ENCODE results near the gene DDAH2. TPM values are rescaled to one million over a fixed set of nuclear protein-coding genes. Genes with fewer than 3 reads are reported as not detected.
A peak's percentile ranks its signal among the peaks of the same experiment; 100 is the strongest.

DDAH2 gene
- total RNA-seq, 2 donors from 2014 or later: 150 to 153 TPM

GRCh38 chr6:31702405-31702818 lies 26.7 kb downstream of the DDAH2 start:
- TF ChIP-seq CTCF (conservative IDR thresholded peaks at IDR 0.05): no peak
- Histone ChIP-seq H3K36me3 (ENCODE audit: control insufficient read depth, insufficient read depth, low read length) (peaks cover 27% of the 10 kb centered on the region), H3K4me3 (ENCODE audit: low read length) (peak overlapping the region; percentile 97), H3K9ac (ENCODE audit: extremely low read depth, low read length, poor library complexity, severe bottlenecking) (peak overlapping the region; percentile 90), H3K4me1 (ENCODE audit: control insufficient read depth, insufficient read depth, low read length) (peaks cover 7% of the 10 kb centered on the region), H3K9me3 (ENCODE audit: control insufficient read depth, low read length) (no peaks in the 10 kb centered on the region), H3K27ac (ENCODE audit: low read depth, low read length) (peak overlapping the region; percentile 89), H3K27me3 (ENCODE audit: control insufficient read depth, insufficient read depth, low read length, poor library complexity, severe bottlenecking) (no peaks in the 10 kb centered on the region)
- Mint-ChIP-seq H3K36me3 (ENCODE audit: low read depth) (peaks cover 25% of the 10 kb centered on the region), H3K27ac (peak overlapping the region; percentile 93), H3K9me3 (no peaks in the 10 kb centered on the region), H3K4me1 (peaks cover 17% of the 10 kb centered on the region), H3K27me3 (ENCODE audit: insufficient read depth) (peaks cover 2% of the 10 kb centered on the region), H3K4me3 (peak overlapping the region; percentile 87)
- DNase-seq: no peak
- 4 to 5% methylated on average over 7 to 10 of the region's 10 CpGs for WGBS, 2 experiments (ENCODE audit: insufficient coverage in 1 of 2, insufficient read length in 1 of 2)

GRCh38 chr6:31701666-31702404 lies 27.3 kb downstream of the DDAH2 start:
- Mint-ChIP-seq H3K4me1 (peaks cover 17% of the 10 kb centered on the region), H3K36me3 (ENCODE audit: low read depth) (peaks cover 30% of the 10 kb centered on the region), H3K27ac (peak overlapping the region; percentile 93), H3K9me3 (no peaks in the 10 kb centered on the region), H3K27me3 (ENCODE audit: insufficient read depth) (no peaks in the 10 kb centered on the region), H3K4me3 (peak overlapping the region; percentile 87)
- H3K4me3 ChIP-seq (ENCODE audit: low read length): peak overlapping the region; percentile 97
- peak overlapping the region; percentile 90 for H3K9ac ChIP-seq (ENCODE audit: extremely low read depth, low read length, poor library complexity, severe bottlenecking)
- no peak for TF ChIP-seq CTCF (conservative IDR thresholded peaks at IDR 0.05)
- H3K27me3 ChIP-seq (ENCODE audit: control insufficient read depth, insufficient read depth, low read length, poor library complexity, severe bottlenecking): no peaks in the 10 kb centered on the region
- no peaks in the 10 kb centered on the region for H3K9me3 ChIP-seq (ENCODE audit: control insufficient read depth, low read length)
- 66 to 67% methylated on average over 5 to 7 of the region's 7 CpGs for WGBS, 2 experiments (ENCODE audit: insufficient coverage in 1 of 2, insufficient read length in 1 of 2)
- DNase-seq: no peak
- H3K27ac ChIP-seq (ENCODE audit: low read depth, low read length): no peak overlapping the region
- H3K4me1 ChIP-seq (ENCODE audit: control insufficient read depth, insufficient read depth, low read length): peaks cover 7% of the 10 kb centered on the region
- H3K36me3 ChIP-seq (ENCODE audit: control insufficient read depth, insufficient read depth, low read length): peaks cover 29% of the 10 kb centered on the region

GRCh38 chr6:31700740-31701401 lies 28.2 kb downstream of the DDAH2 start:
- Histone ChIP-seq H3K4me1 (ENCODE audit: control insufficient read depth, insufficient read depth, low read length) (peaks cover 7% of the 10 kb centered on the region), H3K4me3 (ENCODE audit: low read length) (peak overlapping the region; percentile 97), H3K9me3 (ENCODE audit: control insufficient read depth, low read length) (no peaks in the 10 kb centered on the region), H3K36me3 (ENCODE audit: control insufficient read depth, insufficient read depth, low read length) (peaks cover 34% of the 10 kb centered on the region), H3K27ac (ENCODE audit: low read depth, low read length) (no peak overlapping the region), H3K27me3 (ENCODE audit: control insufficient read depth, insufficient read depth, low read length, poor library complexity, severe bottlenecking) (no peaks in the 10 kb centered on the region), H3K9ac (ENCODE audit: extremely low read depth, low read length, poor library complexity, severe bottlenecking) (no peak overlapping the region)
- 89 to 93% methylated on average over 2 to 4 of the region's 5 CpGs for WGBS, 2 experiments (ENCODE audit: insufficient coverage in 1 of 2, insufficient read length in 1 of 2)
- Mint-ChIP-seq H3K4me1 (peaks cover 17% of the 10 kb centered on the region), H3K4me3 (peak overlapping the region; percentile 87), H3K27ac (no peak overlapping the region), H3K9me3 (no peaks in the 10 kb centered on the region), H3K27me3 (ENCODE audit: insufficient read depth) (no peaks in the 10 kb centered on the region), H3K36me3 (ENCODE audit: low read depth) (peaks cover 38% of the 10 kb centered on the region)
- no peak for TF ChIP-seq CTCF (conservative IDR thresholded peaks at IDR 0.05)
- DNase-seq: no peak

Data from endodermal cell (in vitro differentiated cells).